NCI-H446 (cell line): Measurements from ENCODE around the gene ZNFX1.
"Not testable (repeated sequence)": the region's sequence is repeated elsewhere in the genome, so short reads cannot be mapped to it uniquely, and the experiment has no call there.

Source experiments
- DNase-seq, 2 experiments: peaks; one replicate each; lab custom pipeline; 2025; lab: John Stamatoyannopoulos, UW

The ZNFX1 gene

GRCh38 chr20:49210101-49210756 lies 67.6 kb downstream of the ZNFX1 start:
- DNase-seq: no peak

GRCh38 chr20:49207076-49207475 lies 70.8 kb downstream of the ZNFX1 start:
- DNase-seq: no peak

GRCh38 chr20:49203746-49204145 lies 74.1 kb downstream of the ZNFX1 start:
- DNase-seq: no peak

- DNase-seq: no peak
These were observed 74.8 kb downstream of the ZNFX1 start for GRCh38 chr20:49203011-49203410.

- DNase-seq: no peak
These were observed 78.0 kb downstream of the ZNFX1 start for GRCh38 chr20:49199729-49200293.

- DNase-seq: not testable (repeated sequence)
These were observed 84.8 kb downstream of the ZNFX1 start for GRCh38 chr20:49192944-49193518.
